ENCODE data around the gene FADS1.

DNA sequence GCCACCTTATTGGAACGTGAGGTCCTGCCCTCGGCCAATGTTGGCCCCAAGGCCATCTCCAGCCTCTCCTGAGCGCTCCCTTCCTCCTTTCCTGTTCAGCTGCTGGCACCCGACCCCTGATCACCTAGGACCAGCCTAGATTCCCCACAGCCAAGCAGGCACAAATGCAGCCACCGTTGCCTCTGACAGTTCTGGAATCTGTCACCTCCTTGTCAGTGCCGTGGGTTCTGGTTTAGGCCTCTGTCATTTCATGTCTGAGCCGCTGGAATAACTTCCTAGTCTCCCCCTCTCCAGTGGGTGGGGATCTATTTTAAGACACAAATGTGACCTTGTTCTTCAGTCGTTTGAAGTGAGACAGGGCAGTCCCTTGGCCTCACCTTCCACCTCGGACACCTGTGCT lies 44.8 kb upstream of the FADS1 start:
- TF ChIP-seq CTCF (IDR thresholded peaks at IDR 0.05), result no peak
- TF ChIP-seq POLR2A (IDR thresholded peaks at IDR 0.05), result no peak
- TF ChIP-seq EP300 (IDR thresholded peaks at IDR 0.05), result no peak
